Measurements from ENCODE around the gene NDUFB8.

GRCh38 chr10:100544950-100545349 is 15.3 kb upstream of the NDUFB8 start:
- TF ChIP-seq HNF4A (conservative IDR thresholded peaks at IDR 0.05), result no peak
- no peak for TF ChIP-seq ZBTB33 (IDR thresholded peaks at IDR 0.05)
- TF ChIP-seq CTCF (IDR thresholded peaks at IDR 0.05; ENCODE audit: low read depth, low read length, missing input control), result no peak
- no peak for TF ChIP-seq MAX (IDR thresholded peaks at IDR 0.05)
- TF ChIP-seq HNF4G (IDR thresholded peaks at IDR 0.05), result no peak
- TF ChIP-seq TAF1 (conservative IDR thresholded peaks at IDR 0.05), result no peak
- TF ChIP-seq SP1 (IDR thresholded peaks at IDR 0.05), result no peak
- no peak for TF ChIP-seq ATF3 (IDR thresholded peaks at IDR 0.05)
- TF ChIP-seq GABPA (IDR thresholded peaks at IDR 0.05 in 1 of 2, conservative IDR thresholded peaks at IDR 0.05 in 1 of 2), result no peak
- no peak for TF ChIP-seq RAD21 (IDR thresholded peaks at IDR 0.05)
- no peak for TF ChIP-seq JUND (IDR thresholded peaks at IDR 0.05)
- no peak for TF ChIP-seq REST (IDR thresholded peaks at IDR 0.05)
- TF ChIP-seq YY1 (IDR thresholded peaks at IDR 0.05), result no peak
- no peak for TF ChIP-seq FOXA1 (IDR thresholded peaks at IDR 0.05)

Measured in liver (tissue), 3 donors.